GM20000 (cell line): ENCODE results near the gene AQP11.

Experiments used
- DNase-seq: peaks from one replicate; pipeline ENCODE4 v3.0.0; 2012; ENCODE audit warnings: low spot score
- TF ChIP-seq, protein P1 (sequence below): IDR thresholded peaks from 2 replicates; pipeline ENCODE4 v1.5.1; 2012; ENCODE audit warnings: mild to moderate bottlenecking, control low read depth; ENCODE audit errors: extremely low read depth, missing control alignments

Gene AQP11

DNA sequence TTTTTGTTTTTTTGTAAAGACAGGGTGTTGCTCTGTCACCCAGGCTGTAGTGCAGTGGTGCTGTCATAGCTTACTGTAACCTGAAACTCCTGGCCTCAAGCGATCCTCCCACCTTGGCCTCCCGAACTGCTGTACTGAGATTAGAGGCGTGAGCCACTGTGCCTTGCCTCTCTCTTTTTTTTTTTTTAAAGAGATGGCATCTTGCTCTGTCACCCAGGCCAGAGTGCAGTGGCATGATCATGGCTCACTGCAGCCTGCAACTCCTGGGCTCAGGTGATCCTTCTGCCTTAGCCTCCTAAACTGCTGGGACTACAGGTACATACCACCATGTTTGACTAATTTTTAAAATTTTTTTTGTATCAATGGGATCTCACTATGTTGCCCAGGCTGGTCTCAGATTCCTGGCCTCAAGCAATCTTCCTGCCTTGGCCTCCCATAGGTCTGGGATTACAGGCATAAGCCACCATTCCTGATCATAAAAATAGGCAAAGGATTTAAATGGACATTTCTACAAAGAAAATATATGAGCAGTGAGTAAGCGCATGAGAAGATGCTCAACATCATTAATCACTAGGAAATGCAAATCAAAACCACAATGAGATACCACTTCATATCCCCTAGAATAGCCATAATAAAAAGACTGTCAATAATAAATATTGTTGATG is 65.1 kb downstream of the AQP11 start:
- TF ChIP-seq, protein P1, sequence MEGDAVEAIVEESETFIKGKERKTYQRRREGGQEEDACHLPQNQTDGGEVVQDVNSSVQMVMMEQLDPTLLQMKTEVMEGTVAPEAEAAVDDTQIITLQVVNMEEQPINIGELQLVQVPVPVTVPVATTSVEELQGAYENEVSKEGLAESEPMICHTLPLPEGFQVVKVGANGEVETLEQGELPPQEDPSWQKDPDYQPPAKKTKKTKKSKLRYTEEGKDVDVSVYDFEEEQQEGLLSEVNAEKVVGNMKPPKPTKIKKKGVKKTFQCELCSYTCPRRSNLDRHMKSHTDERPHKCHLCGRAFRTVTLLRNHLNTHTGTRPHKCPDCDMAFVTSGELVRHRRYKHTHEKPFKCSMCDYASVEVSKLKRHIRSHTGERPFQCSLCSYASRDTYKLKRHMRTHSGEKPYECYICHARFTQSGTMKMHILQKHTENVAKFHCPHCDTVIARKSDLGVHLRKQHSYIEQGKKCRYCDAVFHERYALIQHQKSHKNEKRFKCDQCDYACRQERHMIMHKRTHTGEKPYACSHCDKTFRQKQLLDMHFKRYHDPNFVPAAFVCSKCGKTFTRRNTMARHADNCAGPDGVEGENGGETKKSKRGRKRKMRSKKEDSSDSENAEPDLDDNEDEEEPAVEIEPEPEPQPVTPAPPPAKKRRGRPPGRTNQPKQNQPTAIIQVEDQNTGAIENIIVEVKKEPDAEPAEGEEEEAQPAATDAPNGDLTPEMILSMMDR = no peak
- DNase-seq = no peak

- TF ChIP-seq, protein P1 = no peak
- DNase-seq = no peak
Observed at GRCh38 chr11:77656362-77656761, 66.6 kb downstream of the AQP11 start.

DNA sequence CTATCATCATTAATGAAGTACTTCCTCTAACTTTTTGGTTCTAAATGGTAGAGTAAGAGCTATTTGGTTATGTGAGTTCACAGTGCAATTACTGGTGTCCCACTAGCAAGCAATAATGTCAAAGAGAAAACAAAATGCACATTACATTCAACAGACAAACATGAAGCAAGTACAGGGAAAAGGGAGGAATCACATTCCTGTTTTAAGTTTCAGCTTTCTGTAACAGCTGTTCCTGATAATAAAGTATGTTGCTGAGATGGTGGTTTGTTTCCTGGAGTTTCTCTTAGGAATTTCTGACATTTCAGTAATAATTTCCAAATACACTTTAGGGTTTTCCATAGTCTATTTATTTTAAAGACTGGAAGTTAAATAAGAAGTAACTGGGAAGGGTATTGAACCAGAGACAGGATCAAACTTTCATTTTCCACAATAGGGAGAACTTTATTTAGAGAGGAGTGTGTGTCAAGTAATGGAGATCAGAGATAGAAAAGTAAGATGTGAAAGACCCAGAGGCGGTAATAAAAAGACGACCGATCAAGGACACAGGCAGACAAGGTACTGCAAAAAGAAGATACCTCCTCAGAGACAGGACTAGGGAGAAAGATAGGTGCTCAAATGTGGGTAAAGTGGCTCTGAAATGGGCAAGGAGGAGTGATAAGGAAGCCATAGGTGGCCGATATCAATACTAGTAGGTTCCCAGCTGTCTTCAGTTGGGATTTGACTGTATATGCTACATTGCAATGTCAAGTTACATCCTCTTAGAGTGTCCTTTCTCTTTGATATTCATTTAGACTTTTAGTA is 68.7 kb downstream of the AQP11 start:
- no peak for DNase-seq
- TF ChIP-seq, protein P1 = no peak
